Keratinocyte (primary cell): ENCODE measurements around the gene TIAM2.

ENCODE experiments used
- CTCF ChIP-seq, 3 experiments: IDR thresholded peaks in 1 of 3; conservative IDR thresholded peaks in 1 of 3; optimal IDR thresholded peaks in 1 of 3; 2 replicates in 2 of 3; 3 replicates in 1 of 3; pipeline versions ENCODE3 to v1.5.1; 2011; ENCODE audit warnings: low read length in 3 of 3, mild to moderate bottlenecking in 3 of 3, moderate library complexity in 2 of 3, control low read depth in 1 of 3, inconsistent platforms in 1 of 3; ENCODE audit not compliant: insufficient read depth in 2 of 3; ENCODE audit errors: extremely low read depth in 1 of 3
- EZH2 ChIP-seq: IDR thresholded peaks from one replicate; pipeline ENCODE4 v1.6.1; 2012; ENCODE audit warnings: inconsistent platforms, mild to moderate bottlenecking, low read length, moderate library complexity

DNA sequence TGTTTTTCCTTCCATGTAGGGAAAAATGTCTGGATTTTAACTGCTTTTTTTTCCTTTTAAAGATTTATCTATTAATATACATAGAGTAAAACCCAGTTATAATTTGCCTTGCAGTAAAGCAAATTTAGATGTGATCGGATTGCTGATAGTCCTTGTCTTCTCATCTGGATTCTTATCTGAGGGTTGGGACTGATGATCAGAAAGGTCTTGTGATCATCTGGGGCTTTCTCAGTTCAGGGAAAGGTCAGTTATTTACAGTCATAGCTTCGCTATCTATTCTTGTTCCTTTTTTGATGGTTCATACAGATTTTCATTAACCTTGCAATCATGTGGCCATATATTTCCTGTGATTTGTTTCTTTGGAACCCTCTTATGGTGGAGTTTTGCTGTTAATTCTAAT is 204.9 kb downstream of the TIAM2 start:
- TF ChIP-seq CTCF (optimal IDR thresholded peaks at IDR 0.05 in 1 of 3, IDR thresholded peaks at IDR 0.05 in 1 of 3, conservative IDR thresholded peaks at IDR 0.05 in 1 of 3; ENCODE audit: extremely low read depth in 1 of 3, insufficient read depth in 2 of 3, low read length in 3 of 3): no peak
- no peak for TF ChIP-seq EZH2
